Trophoblast cell (in vitro differentiated cells and primary cell): ENCODE results near the gene PRIM2.
"Not testable (repeated sequence)": the region's sequence is repeated elsewhere in the genome, so short reads cannot be mapped to it uniquely, and the experiment has no call there.

Source experiments
- DNase-seq, 2 donors: peaks; one replicate each; pipeline ENCODE4 v3.0.0-alpha.2; 2016
- H2AFZ ChIP-seq: 2 replicates; pipeline ENCODE4 v1.6.1; 2013; ENCODE audit warnings: low read length, moderate library complexity, mild to moderate bottlenecking; ENCODE audit not compliant: insufficient read depth, poor library complexity
- H2AK5ac ChIP-seq: 2 replicates; pipeline ENCODE4 v1.6.1; 2013; ENCODE audit warnings: mild to moderate bottlenecking, low read length
- H2BK120ac ChIP-seq: 2 replicates; pipeline ENCODE4 v1.6.1; 2013; ENCODE audit warnings: low read length, mild to moderate bottlenecking, moderate library complexity; ENCODE audit not compliant: insufficient read depth, poor library complexity
- H2BK12ac ChIP-seq: 2 replicates; pipeline ENCODE4 v1.6.1; 2013; ENCODE audit warnings: mild to moderate bottlenecking, low read length, moderate library complexity
- H2BK5ac ChIP-seq: 2 replicates; pipeline ENCODE4 v1.6.1; 2013; ENCODE audit warnings: low read length, low read depth, moderate library complexity, mild to moderate bottlenecking; ENCODE audit not compliant: poor library complexity
- H3K14ac ChIP-seq: 2 replicates; pipeline ENCODE4 v1.6.1; 2013; ENCODE audit warnings: mild to moderate bottlenecking, low read length
- H3K18ac ChIP-seq: 2 replicates; pipeline ENCODE4 v1.6.1; 2013; ENCODE audit warnings: mild to moderate bottlenecking, low read length
- H3K23ac ChIP-seq: 2 replicates; pipeline ENCODE4 v1.6.1; 2013; ENCODE audit warnings: low read length
- H3K27ac ChIP-seq: 2 replicates; pipeline ENCODE4 v1.5.1; 2013; ENCODE audit warnings: low read depth, mild to moderate bottlenecking, inconsistent platforms, low read length, moderate library complexity
- H3K27me3 ChIP-seq: 2 replicates; pipeline ENCODE4 v1.6.1; 2013; ENCODE audit warnings: inconsistent platforms, mild to moderate bottlenecking, low read length, moderate library complexity; ENCODE audit not compliant: insufficient read depth
- H3K36me3 ChIP-seq, 2 experiments: 1 replicate in 1 of 2; 2 replicates in 1 of 2; pipeline ENCODE4 v1.6.1; 2013; ENCODE audit warnings: low read length in 2 of 2, mild to moderate bottlenecking in 2 of 2, moderate library complexity in 1 of 2; ENCODE audit not compliant: insufficient read depth in 2 of 2, control insufficient read depth in 1 of 2
- H3K4ac ChIP-seq: 2 replicates; pipeline ENCODE4 v1.6.1; 2013; ENCODE audit warnings: low read depth, mild to moderate bottlenecking, low read length, moderate library complexity
- H3K4me1 ChIP-seq, 2 experiments: 1 replicate in 1 of 2; 2 replicates in 1 of 2; pipeline ENCODE4 v1.6.1; 2013; ENCODE audit warnings: low read length in 2 of 2, mild to moderate bottlenecking in 2 of 2, moderate library complexity in 1 of 2; ENCODE audit not compliant: insufficient read depth in 2 of 2, control insufficient read depth in 1 of 2
- H3K4me2 ChIP-seq: 2 replicates; pipeline ENCODE4 v1.6.1; 2013; ENCODE audit warnings: inconsistent platforms, mild to moderate bottlenecking, low read length, moderate library complexity
- H3K4me3 ChIP-seq: 2 replicates; pipeline ENCODE4 v1.5.1; 2013; ENCODE audit warnings: mild to moderate bottlenecking, low read depth, low read length, inconsistent platforms
- H3K79me1 ChIP-seq: one replicate; pipeline ENCODE4 v1.6.1; 2013; ENCODE audit warnings: low read length
- H3K79me2 ChIP-seq: 2 replicates; pipeline ENCODE4 v1.6.1; 2013; ENCODE audit warnings: low read length, mild to moderate bottlenecking; ENCODE audit not compliant: control insufficient read depth, insufficient read depth, poor library complexity
- H3K9ac ChIP-seq: 2 replicates; pipeline ENCODE4 v1.6.1; 2013; ENCODE audit warnings: mild to moderate bottlenecking, low read length
- H3K9me3 ChIP-seq: 2 replicates; pipeline ENCODE4 v1.6.1; 2013; ENCODE audit warnings: low read depth, mild to moderate bottlenecking, control low read depth, inconsistent platforms, low read length; ENCODE audit not compliant: insufficient read depth
- H4K12ac ChIP-seq: 2 replicates; pipeline ENCODE4 v1.6.1; 2013; ENCODE audit warnings: low read depth, mild to moderate bottlenecking, low read length, moderate library complexity
- H4K8ac ChIP-seq: 2 replicates; pipeline ENCODE4 v1.6.1; 2013; ENCODE audit warnings: low read depth, mild to moderate bottlenecking, low read length, moderate library complexity
- H4K91ac ChIP-seq: one replicate; pipeline ENCODE4 v1.6.1; 2013; ENCODE audit warnings: low read depth, mild to moderate bottlenecking, low read length, moderate library complexity
- WGBS: extraction: QIAGEN DNeasy Blood & Tissue Kit; methylation state at CpG from one replicate; pipeline ENCODE4 v1.1.7; 2013; ENCODE audit warnings: missing lambda C conversion rate; ENCODE audit not compliant: insufficient read length, insufficient coverage; ENCODE audit errors: extremely low coverage; 5-methylcytosine and 5-hydroxymethylcytosine counted together

Gene PRIM2

GRCh38 chr6:57557855-57558254 lies 240.4 kb downstream of the PRIM2 start:
- not testable (repeated sequence) for H2BK120ac ChIP-seq, H2BK5ac ChIP-seq, H3K4me2 ChIP-seq, H3K14ac ChIP-seq, H3K36me3 ChIP-seq, H3K27ac ChIP-seq, H3K9me3 ChIP-seq, H3K4ac ChIP-seq, H3K9ac ChIP-seq, H3K79me2 ChIP-seq, H2AK5ac ChIP-seq, H3K79me1 ChIP-seq, H4K8ac ChIP-seq, H4K12ac ChIP-seq, H3K23ac ChIP-seq, H4K91ac ChIP-seq, H2AFZ ChIP-seq, DNase-seq, H2BK12ac ChIP-seq, H3K18ac ChIP-seq, H3K4me3 ChIP-seq, H3K27me3 ChIP-seq, H3K4me1 ChIP-seq
- no CpG with 5 or more reads among the region's 2 CpGs for WGBS

- not testable (repeated sequence) for H2BK12ac ChIP-seq, DNase-seq, H4K12ac ChIP-seq, H2BK120ac ChIP-seq, H4K8ac ChIP-seq, H3K27ac ChIP-seq, H3K23ac ChIP-seq, H3K4ac ChIP-seq, H3K79me2 ChIP-seq, H2AFZ ChIP-seq, H3K4me1 ChIP-seq, H3K9me3 ChIP-seq, H2BK5ac ChIP-seq, H4K91ac ChIP-seq, H3K4me2 ChIP-seq, H3K27me3 ChIP-seq, H3K9ac ChIP-seq, H3K36me3 ChIP-seq, H3K18ac ChIP-seq, H3K79me1 ChIP-seq, H3K14ac ChIP-seq, H2AK5ac ChIP-seq, H3K4me3 ChIP-seq
Observed at GRCh38 chr6:57559170-57559569, 241.7 kb downstream of the PRIM2 start.

GRCh38 chr6:57562233-57562632 lies 244.8 kb downstream of the PRIM2 start:
- H2AFZ ChIP-seq, H3K18ac ChIP-seq, H3K14ac ChIP-seq, H4K8ac ChIP-seq, H3K9me3 ChIP-seq, H3K27ac ChIP-seq, H2BK12ac ChIP-seq, H3K23ac ChIP-seq, DNase-seq, H2BK5ac ChIP-seq, H3K79me2 ChIP-seq, H3K4ac ChIP-seq, H3K36me3 ChIP-seq, H3K27me3 ChIP-seq, H3K4me2 ChIP-seq, H4K91ac ChIP-seq, H3K9ac ChIP-seq, H3K4me1 ChIP-seq, H4K12ac ChIP-seq, H3K4me3 ChIP-seq, H2BK120ac ChIP-seq, H2AK5ac ChIP-seq, H3K79me1 ChIP-seq: not testable (repeated sequence)
- WGBS, result no CpG with 5 or more reads among the region's 3 CpGs

- not testable (repeated sequence) for H3K18ac ChIP-seq, H3K4me3 ChIP-seq, H3K79me1 ChIP-seq, H3K79me2 ChIP-seq, H3K36me3 ChIP-seq, H2BK120ac ChIP-seq, H3K4ac ChIP-seq, H3K27me3 ChIP-seq, H4K12ac ChIP-seq, H4K91ac ChIP-seq, H2BK12ac ChIP-seq, H4K8ac ChIP-seq, H2AFZ ChIP-seq, H3K4me2 ChIP-seq, DNase-seq, H3K9ac ChIP-seq, H3K4me1 ChIP-seq, H2BK5ac ChIP-seq, H3K9me3 ChIP-seq, H3K14ac ChIP-seq, H3K27ac ChIP-seq, H3K23ac ChIP-seq, H2AK5ac ChIP-seq
- no CpG with 5 or more reads among the region's 4 CpGs for WGBS
Observed at GRCh38 chr6:57572119-57572518, 254.7 kb downstream of the PRIM2 start.

- not testable (repeated sequence) for H3K9ac ChIP-seq, H3K4me2 ChIP-seq, H3K18ac ChIP-seq
Observed at GRCh38 chr6:57572844-57573243, 255.4 kb downstream of the PRIM2 start.

More at GRCh38 chr6:57572844-57573243, 255.4 kb downstream of the PRIM2 start:
- not testable (repeated sequence) for H3K4ac ChIP-seq, H3K4me3 ChIP-seq, H3K14ac ChIP-seq, DNase-seq, H3K27me3 ChIP-seq, H2BK120ac ChIP-seq, H4K8ac ChIP-seq, H3K79me2 ChIP-seq, H3K79me1 ChIP-seq, H2BK5ac ChIP-seq, H3K36me3 ChIP-seq, H2AK5ac ChIP-seq, H4K12ac ChIP-seq, H3K27ac ChIP-seq, H2AFZ ChIP-seq, H4K91ac ChIP-seq, H3K23ac ChIP-seq, H3K4me1 ChIP-seq, H3K9me3 ChIP-seq, H2BK12ac ChIP-seq
- WGBS, result no CpG with 5 or more reads among the region's 1 CpG
